GM18505 (cell line): ENCODE data around the gene PPP2R2C.

Experiments used
- ATAC-seq: cut with Tn5 transposase; IDR thresholded peaks from one replicate; pipeline ENCODE4 v1.9.1; 2021; ENCODE audit not compliant: unreplicated experiment
- POLR2A ChIP-seq: IDR thresholded peaks from 4 replicates; pipeline ENCODE4 v1.6.1; 2011; ENCODE audit warnings: borderline replicate concordance; ENCODE audit not compliant: insufficient read depth, insufficient read length; ENCODE audit errors: extremely low read depth

The PPP2R2C gene

DNA sequence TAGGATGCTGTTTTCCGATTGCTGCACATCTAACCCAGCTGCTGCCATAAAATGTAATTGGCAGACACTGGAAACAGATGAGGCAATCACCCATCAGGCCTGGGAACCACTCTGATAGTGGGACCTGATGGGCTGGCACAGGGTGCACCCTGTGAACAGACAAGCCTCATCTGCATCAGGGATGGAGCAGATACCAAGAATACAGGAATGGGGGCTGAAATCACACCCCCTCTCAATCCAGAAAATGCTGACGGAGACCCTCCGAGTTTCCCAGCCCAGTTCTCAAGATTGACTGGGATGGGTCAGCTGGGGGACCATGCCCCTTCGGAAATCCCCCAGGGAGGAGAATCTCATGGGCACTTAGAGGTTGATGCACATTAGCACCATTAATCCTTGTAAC is 28.8 kb upstream of the PPP2R2C start:
- no peak for TF ChIP-seq POLR2A
- ATAC-seq = no peak

DNA sequence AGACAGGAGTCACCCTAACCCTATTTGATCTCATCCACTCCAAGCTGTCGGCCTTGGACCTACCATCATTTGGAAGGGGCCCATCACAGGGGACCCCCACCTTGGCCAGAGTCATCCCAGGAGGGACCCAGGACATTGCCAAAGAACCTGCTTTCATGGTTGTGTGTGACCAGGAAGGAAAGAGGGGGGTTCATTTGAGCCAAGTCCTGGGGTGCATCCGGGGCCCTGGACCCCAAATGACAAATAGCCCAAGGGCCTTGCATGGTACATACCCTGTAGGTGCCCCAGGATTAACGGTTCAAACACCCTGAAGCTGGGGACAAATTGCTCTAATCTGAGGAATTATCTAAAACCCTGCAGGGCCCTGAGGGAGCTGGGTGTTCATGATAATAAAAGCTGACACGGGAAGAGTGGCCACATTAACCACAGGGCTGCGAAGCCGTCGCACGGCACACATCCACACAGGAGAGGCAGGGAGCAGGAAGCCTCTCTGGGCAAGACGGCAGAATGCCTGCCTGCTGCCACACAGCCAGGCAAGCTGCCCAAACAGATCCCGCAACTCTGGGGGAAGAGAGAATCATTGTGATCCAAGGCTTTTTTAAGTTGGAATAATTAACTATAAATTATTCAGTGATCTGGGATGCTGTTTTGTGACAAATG is 28.2 kb upstream of the PPP2R2C start:
- no peak for ATAC-seq
- no peak for TF ChIP-seq POLR2A

GRCh38 chr4:6499238-6499600 is 26.8 kb upstream of the PPP2R2C start:
- TF ChIP-seq POLR2A = no peak
- ATAC-seq = no peak

GRCh38 chr4:6498511-6499237 is 26.3 kb upstream of the PPP2R2C start:
- TF ChIP-seq POLR2A = no peak
- no peak for ATAC-seq

GRCh38 chr4:6497796-6498195 is 25.4 kb upstream of the PPP2R2C start:
- ATAC-seq = no peak
- no peak for TF ChIP-seq POLR2A

DNA sequence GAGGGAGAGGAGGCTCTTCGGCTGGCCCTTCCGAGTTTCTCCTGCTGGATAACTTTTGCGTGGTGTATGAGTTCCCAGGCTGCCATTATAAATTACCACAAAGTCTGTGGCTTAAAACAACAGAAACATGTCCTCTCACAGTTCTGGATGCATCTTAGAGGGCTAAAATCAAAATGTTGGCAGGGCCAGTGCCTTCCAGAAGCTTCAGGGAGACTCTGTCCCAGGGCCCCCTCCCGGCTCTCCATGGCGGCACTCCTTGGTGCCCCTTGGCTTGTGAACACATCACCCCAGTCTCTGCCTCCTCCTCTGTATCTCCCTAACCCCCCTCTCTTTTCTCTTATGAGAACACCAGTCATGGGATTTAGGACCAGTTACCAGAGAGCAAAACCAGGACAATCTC is 23.3 kb upstream of the PPP2R2C start:
- no peak for TF ChIP-seq POLR2A
- ATAC-seq = no peak

DNA sequence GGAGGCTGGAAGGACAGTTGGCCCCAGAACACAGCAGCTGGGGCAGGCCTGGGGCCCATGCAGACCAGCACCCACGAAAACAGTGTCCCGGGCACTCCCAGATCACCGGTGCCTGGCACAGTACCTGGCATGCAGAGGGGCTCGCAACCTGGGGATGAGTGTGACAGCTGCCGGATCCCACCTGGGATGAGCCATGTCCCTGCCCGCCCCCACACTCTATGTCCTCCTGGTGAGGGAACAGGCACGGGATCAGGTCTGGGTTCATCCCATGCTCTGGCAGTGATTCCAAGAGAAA is 22.8 kb upstream of the PPP2R2C start:
- ATAC-seq = no peak
- no peak for TF ChIP-seq POLR2A

GRCh38 chr4:6494431-6495295 is 22.2 kb upstream of the PPP2R2C start:
- ATAC-seq = no peak
- TF ChIP-seq POLR2A = no peak

DNA sequence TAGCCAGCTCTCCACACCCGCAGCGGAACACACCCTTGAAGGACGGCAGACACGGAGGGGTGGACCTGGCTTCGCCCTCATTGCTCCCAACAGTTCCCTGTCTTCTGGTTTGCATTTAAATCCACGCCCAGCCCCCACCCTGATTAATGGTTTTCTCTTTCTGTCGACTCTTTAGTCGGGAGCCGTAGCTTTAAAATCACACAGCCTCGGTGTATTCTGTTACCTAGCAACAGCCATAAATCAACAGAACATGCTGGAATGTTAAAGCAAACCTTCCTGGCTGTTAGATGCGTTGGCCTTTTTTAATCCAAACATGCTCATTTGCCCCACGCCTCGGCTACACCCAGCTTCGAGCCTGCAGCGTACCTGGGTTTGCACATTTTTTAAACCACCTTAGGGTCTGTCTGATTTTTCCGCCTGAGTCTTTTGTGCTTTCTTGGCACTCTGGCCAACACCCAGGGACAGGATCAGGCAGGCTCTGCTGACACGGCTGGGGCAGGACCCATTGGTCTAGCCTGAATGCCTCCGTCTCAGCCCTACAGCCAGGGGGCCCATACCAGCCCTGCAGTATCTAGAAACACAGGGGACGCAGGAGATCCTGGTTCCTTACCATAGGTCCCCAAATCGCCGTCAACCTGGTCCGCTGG is 21.4 kb upstream of the PPP2R2C start:
- ATAC-seq = no peak
- TF ChIP-seq POLR2A = no peak

DNA sequence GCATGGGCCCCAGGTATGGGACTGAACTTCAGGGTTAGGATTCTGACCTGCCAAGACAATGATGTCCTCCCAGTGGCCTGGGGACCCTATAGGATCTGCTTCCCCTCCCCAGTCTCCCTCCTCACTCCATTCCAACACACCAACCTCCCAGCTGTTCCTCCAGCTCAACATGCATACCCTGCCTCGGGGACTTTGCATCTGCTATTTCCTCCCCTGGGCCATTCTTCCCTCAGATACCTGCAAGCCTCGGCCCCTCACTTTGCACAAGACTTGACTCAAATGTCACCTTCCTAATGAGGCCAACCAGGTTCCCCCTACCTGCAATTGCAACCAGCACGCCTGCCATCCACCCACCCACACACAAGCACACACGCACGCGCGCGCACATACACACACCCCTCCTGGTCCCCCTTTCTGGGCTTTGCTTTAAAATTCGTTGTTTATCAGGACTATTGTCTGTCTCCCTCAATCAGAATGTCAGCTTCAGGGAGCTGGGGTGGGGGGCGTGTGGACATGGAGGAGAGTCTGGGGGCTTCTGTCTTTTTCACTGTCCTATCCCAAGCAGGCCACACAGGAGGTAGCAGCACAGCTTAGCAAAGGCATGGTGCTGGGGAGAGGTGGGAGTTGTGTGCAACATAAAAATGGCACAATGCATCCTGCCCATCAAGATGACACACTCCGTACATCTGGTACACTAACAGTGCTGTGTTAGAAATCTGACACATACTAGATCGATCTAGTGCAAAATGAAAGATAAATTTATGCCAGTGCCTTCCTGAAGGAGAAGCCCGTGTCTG is 20.6 kb upstream of the PPP2R2C start:
- ATAC-seq = no peak
- no peak for TF ChIP-seq POLR2A

DNA sequence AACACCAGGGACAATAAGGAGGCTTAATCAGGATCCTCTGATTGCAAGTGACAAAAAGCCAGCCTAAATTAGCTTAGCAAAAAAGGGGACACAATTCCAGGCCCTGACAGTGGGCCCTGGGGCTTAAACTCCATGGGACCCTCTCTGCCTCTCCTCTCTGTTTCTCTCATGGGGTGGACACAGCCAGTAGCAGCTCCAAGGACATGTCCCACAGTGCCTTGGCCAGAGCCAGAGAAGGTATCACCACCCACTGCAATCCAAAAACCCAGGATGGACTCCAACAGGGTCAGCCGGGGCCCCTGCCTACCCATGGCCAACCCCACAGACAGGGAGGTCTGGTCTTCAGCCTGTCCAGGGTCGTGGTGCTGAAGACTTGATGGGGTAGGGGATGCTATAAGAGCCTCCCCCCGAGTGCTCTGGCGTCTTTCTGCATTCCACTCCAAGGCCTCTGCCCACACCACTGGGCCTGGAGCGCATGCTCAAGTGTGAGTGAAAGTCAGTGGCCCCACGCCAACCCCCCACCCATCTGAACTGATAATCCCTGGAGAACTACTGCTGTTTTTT is 19.7 kb upstream of the PPP2R2C start:
- ATAC-seq = no peak
- TF ChIP-seq POLR2A = no peak

- TF ChIP-seq POLR2A = no peak
- ATAC-seq = no peak
These were observed 18.8 kb upstream of the PPP2R2C start for GRCh38 chr4:6491235-6491634.
